ENCODE results near the gene SYDE2. TPM values are rescaled to one million over a fixed set of nuclear protein-coding genes. Genes with fewer than 3 reads are reported as not detected.

The SYDE2 gene
- total and polyA plus RNA-seq, 2 experiments from 2014 or later = 5.8 to 20.1 TPM

DNA sequence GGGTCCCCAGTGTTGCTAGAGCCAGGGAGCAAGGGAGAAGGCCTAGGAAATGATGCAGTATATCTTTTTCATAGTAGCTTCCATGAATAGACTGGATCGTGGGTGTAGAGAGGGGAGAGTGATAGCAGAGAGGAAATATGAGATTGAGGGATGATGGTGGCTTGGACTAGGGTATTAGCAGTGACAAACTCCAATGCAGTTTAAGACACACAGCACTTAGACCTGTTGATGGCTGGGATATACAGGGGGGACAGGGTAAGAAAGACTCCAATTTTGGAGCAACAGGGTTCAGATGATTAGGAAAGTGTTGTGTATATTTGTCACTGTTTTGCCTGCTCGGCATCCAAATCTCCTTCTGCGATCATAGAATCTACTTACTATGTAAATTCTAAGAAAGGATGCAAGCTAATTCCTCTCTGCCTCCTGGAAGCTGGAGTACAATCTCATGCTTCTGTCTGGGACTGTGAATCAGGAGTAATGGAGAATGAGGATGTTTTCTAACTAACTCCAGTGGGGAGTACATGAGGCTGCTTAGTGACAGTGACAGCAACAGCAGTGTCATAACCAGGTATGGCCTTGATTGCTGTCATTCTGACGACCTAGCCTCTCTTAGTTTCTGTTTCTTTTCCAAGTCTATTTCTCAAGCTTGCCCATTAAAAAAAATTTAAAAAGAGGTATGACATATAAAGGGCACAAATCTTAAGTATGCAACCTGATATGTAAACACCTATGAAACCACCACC, 47.5 kb downstream of the SYDE2 start:
- TF ChIP-seq, protein P1, sequence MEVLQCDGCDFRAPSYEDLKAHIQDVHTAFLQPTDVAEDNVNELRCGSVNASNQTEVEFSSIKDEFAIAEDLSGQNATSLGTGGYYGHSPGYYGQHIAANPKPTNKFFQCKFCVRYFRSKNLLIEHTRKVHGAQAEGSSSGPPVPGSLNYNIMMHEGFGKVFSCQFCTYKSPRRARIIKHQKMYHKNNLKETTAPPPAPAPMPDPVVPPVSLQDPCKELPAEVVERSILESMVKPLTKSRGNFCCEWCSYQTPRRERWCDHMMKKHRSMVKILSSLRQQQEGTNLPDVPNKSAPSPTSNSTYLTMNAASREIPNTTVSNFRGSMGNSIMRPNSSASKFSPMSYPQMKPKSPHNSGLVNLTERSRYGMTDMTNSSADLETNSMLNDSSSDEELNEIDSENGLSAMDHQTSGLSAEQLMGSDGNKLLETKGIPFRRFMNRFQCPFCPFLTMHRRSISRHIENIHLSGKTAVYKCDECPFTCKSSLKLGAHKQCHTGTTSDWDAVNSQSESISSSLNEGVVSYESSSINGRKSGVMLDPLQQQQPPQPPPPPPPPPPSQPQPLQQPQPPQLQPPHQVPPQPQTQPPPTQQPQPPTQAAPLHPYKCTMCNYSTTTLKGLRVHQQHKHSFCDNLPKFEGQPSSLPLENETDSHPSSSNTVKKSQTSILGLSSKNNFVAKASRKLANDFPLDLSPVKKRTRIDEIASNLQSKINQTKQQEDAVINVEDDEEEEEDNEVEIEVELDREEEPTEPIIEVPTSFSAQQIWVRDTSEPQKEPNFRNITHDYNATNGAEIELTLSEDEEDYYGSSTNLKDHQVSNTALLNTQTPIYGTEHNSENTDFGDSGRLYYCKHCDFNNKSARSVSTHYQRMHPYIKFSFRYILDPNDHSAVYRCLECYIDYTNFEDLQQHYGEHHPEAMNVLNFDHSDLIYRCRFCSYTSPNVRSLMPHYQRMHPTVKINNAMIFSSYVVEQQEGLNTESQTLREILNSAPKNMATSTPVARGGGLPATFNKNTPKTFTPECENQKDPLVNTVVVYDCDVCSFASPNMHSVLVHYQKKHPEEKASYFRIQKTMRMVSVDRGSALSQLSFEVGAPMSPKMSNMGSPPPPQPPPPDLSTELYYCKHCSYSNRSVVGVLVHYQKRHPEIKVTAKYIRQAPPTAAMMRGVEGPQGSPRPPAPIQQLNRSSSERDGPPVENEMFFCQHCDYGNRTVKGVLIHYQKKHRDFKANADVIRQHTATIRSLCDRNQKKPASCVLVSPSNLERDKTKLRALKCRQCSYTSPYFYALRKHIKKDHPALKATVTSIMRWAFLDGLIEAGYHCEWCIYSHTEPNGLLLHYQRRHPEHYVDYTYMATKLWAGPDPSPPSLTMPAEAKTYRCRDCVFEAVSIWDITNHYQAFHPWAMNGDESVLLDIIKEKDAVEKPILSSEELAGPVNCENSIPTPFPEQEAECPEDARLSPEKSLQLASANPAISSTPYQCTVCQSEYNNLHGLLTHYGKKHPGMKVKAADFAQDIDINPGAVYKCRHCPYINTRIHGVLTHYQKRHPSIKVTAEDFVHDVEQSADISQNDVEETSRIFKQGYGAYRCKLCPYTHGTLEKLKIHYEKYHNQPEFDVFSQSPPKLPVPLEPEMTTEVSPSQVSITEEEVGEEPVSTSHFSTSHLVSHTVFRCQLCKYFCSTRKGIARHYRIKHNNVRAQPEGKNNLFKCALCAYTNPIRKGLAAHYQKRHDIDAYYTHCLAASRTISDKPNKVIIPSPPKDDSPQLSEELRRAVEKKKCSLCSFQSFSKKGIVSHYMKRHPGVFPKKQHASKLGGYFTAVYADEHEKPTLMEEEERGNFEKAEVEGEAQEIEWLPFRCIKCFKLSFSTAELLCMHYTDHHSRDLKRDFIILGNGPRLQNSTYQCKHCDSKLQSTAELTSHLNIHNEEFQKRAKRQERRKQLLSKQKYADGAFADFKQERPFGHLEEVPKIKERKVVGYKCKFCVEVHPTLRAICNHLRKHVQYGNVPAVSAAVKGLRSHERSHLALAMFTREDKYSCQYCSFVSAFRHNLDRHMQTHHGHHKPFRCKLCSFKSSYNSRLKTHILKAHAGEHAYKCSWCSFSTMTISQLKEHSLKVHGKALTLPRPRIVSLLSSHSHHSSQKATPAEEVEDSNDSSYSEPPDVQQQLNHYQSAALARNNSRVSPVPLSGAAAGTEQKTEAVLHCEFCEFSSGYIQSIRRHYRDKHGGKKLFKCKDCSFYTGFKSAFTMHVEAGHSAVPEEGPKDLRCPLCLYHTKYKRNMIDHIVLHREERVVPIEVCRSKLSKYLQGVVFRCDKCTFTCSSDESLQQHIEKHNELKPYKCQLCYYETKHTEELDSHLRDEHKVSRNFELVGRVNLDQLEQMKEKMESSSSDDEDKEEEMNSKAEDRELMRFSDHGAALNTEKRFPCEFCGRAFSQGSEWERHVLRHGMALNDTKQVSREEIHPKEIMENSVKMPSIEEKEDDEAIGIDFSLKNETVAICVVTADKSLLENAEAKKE (CRISPR knock-in tag; IDR thresholded peaks at IDR 0.05) = no peak
- TF ChIP-seq POLR2AphosphoS5 (IDR thresholded peaks at IDR 0.05; ENCODE audit: low read depth) (no peak), EZH2phosphoT487 (IDR thresholded peaks at IDR 0.05; ENCODE audit: unreplicated experiment) (no peak), STAT1 (IDR thresholded peaks at IDR 0.05; ENCODE audit: unreplicated experiment) (no peak), ZNF331 (CRISPR knock-in tag; IDR thresholded peaks at IDR 0.05; ENCODE audit: low read depth) (no peak), EZH2 (IDR thresholded peaks at IDR 0.05; ENCODE audit: low read depth, unreplicated experiment) (no peak), JUNB (IDR thresholded peaks at IDR 0.05; ENCODE audit: unreplicated experiment) (no peak), CREB1 (CRISPR knock-in tag; IDR thresholded peaks at IDR 0.05; ENCODE audit: low read depth) (no peak)
- Histone ChIP-seq H4K20me1 (replicated peaks; ENCODE audit: insufficient read depth) (no peaks in the 10 kb centered on the region), H3F3A (replicated peaks; ENCODE audit: low read depth) (no peaks in the 10 kb centered on the region), H3K36me3 (ENCODE audit: insufficient read depth) (no peaks in the 10 kb centered on the region), H2AFZ (no peak overlapping the region), H3K27ac (ENCODE audit: low read depth) (no peak overlapping the region), H3K4me2 (no peak overlapping the region), H3K4me3 (no peak overlapping the region), H3K79me2 (replicated peaks; ENCODE audit: insufficient read depth) (no peaks in the 10 kb centered on the region), H3K9me2 (ENCODE audit: insufficient read depth) (no peaks in the 10 kb centered on the region), H3K4me1 (ENCODE audit: insufficient read depth) (peaks cover 10% of the 10 kb centered on the region), H3K27me3 (ENCODE audit: insufficient read depth) (no peaks in the 10 kb centered on the region)
- Mint-ChIP-seq H3K4me3 (no peak overlapping the region), H3K9me3 (no peaks in the 10 kb centered on the region), H3K27ac (no peak overlapping the region), H3K36me3 (ENCODE audit: low read depth) (no peaks in the 10 kb centered on the region), H3K4me1 (peaks cover 29% of the 10 kb centered on the region), H3K27me3 (ENCODE audit: insufficient read depth, low read depth, poor library complexity) (peaks cover 2% of the 10 kb centered on the region)
- ATAC-seq = no peak
- DNase-seq (ENCODE audit: low spot score) = no peak

Measured in GM23338 (cell line).